BE2C (cell line): Measurements from ENCODE around the gene OSBPL3.

Experiments
- DNase-seq: peaks from one replicate; pipeline ENCODE4 v3.0.0-alpha.2; 2020
- H3K27me3 ChIP-seq: fragments of 250-450 bp; sonication (Bioruptor Pico); 2 replicates; pipeline ENCODE4 v1.5.1; 2020; ENCODE audit warnings: mild to moderate bottlenecking
- H3K36me3 ChIP-seq: fragments of 250-450 bp; sonication (Bioruptor Pico); 2 replicates; pipeline ENCODE4 v1.5.1; 2020; ENCODE audit warnings: mild to moderate bottlenecking
- H3K4me1 ChIP-seq: fragments of 250-450 bp; sonication (Bioruptor Pico); 2 replicates; pipeline ENCODE4 v1.5.1; 2020
- H3K4me3 ChIP-seq: 2 replicates; pipeline ENCODE4 v1.5.1; 2011; ENCODE audit warnings: low read depth, low read length
- H3K9me3 ChIP-seq: fragments of 250-450 bp; sonication (Bioruptor Pico); 2 replicates; pipeline ENCODE4 v1.5.1; 2020
- TF ChIP-seq, protein P1 (sequence below): IDR thresholded peaks from 2 replicates; pipeline ENCODE4 v1.5.1; 2012; ENCODE audit warnings: mild to moderate bottlenecking, low read depth, low read length

Gene OSBPL3

DNA sequence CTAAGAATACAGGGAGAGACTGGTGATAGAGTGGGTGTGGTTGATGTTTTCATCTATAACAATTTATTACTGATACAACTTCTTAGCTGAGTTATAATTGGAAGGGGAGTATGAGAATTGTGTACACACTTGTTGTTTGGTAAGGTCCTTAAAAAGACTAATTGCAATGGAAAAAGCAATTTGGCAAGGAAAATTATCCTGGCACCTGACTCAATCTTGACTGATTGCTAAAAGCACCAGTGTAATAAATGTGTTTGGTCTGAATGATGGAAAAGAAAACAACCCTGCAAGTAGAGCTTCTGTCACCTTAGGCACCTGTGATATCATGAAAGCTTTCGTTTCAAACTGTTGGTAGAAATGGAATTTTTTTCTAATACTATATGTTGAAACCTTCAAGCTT, 216.0 kb downstream of the OSBPL3 start:
- no peaks in the 10 kb centered on the region for H3K36me3 ChIP-seq
- TF ChIP-seq, protein P1, sequence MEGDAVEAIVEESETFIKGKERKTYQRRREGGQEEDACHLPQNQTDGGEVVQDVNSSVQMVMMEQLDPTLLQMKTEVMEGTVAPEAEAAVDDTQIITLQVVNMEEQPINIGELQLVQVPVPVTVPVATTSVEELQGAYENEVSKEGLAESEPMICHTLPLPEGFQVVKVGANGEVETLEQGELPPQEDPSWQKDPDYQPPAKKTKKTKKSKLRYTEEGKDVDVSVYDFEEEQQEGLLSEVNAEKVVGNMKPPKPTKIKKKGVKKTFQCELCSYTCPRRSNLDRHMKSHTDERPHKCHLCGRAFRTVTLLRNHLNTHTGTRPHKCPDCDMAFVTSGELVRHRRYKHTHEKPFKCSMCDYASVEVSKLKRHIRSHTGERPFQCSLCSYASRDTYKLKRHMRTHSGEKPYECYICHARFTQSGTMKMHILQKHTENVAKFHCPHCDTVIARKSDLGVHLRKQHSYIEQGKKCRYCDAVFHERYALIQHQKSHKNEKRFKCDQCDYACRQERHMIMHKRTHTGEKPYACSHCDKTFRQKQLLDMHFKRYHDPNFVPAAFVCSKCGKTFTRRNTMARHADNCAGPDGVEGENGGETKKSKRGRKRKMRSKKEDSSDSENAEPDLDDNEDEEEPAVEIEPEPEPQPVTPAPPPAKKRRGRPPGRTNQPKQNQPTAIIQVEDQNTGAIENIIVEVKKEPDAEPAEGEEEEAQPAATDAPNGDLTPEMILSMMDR = no peak
- no peaks in the 10 kb centered on the region; the same call in 1 of the 2 replicates for H3K27me3 ChIP-seq
- no peak overlapping the region for H3K4me3 ChIP-seq
- no peaks in the 10 kb centered on the region for H3K4me1 ChIP-seq
- H3K9me3 ChIP-seq = no peaks in the 10 kb centered on the region
- DNase-seq = no peak

DNA sequence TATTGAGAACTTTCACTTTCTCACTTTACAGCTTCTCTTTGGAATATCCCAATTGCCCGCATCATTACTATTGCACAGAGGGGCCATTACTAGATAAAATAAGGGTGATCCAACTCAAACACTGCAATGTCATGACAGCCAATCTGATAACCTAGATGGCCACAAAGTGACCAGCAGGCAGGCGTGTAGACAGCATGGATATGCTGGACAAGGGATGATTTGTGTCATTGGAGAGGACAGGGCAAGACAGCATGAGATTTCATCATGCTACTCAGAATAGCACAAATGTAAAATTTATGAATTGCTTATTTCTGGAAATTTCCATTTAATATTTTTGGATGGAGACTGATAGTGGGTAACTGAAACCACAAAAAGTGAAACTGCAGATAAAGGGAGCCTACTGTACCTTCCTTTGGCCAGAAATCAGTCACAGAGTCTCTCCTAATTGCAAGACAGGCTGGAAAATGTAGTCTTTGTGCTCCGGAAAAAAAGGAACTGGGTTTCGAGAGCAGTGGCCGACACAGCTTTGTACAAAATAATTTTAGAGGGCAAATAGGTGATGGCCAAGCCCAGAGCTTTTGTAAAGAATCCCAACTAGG, 216.6 kb downstream of the OSBPL3 start:
- no peaks in the 10 kb centered on the region for H3K4me1 ChIP-seq
- no peak overlapping the region for H3K4me3 ChIP-seq
- TF ChIP-seq, protein P1 = no peak
- no peaks in the 10 kb centered on the region for H3K9me3 ChIP-seq
- H3K36me3 ChIP-seq = no peaks in the 10 kb centered on the region
- no peak for DNase-seq
- H3K27me3 ChIP-seq = no peaks in the 10 kb centered on the region

DNA sequence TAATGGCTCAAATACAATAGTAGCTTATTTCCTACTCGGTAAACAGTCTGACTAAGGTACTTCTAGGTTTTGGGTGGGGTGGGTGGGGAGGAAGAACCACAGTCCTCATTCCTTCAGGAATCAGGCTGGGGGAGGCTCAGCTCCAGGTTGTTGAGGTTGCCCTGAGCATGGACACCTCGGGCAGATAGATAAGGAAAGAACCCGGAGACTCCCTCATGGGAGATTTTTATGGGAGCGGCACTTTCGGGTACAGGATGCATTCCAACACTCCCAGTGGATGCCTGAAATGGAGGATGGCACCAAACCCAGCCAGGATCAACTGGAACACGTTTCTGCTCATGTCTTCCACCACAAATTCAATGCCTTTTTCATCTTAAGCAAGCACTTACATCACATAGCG, 217.2 kb downstream of the OSBPL3 start:
- H3K9me3 ChIP-seq = no peaks in the 10 kb centered on the region
- H3K4me3 ChIP-seq = no peak overlapping the region
- no peak for DNase-seq
- peaks cover 1% of the 10 kb centered on the region for H3K27me3 ChIP-seq
- H3K36me3 ChIP-seq = no peaks in the 10 kb centered on the region
- TF ChIP-seq, protein P1 = no peak
- H3K4me1 ChIP-seq = no peaks in the 10 kb centered on the region

DNA sequence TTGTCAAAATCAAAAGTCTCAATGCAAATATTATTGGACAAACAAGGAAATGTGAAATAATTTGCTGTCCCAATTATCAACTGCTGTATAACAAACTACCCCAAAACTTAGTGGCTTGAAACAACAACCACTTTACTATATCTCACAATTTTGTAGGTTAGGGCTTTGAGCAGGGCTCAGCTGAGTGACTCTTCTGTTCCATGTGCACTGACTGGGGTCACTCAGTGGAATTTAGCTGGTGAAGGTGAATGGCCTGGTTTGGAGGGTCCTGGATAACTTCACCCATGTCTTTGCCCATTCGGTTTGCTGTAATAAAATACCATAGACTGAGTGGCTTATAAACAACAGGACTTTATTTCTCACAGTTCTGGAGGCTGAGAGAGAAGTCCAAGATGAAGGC, 219.0 kb downstream of the OSBPL3 start:
- Histone ChIP-seq H3K4me1 (peaks cover 4% of the 10 kb centered on the region; the same call in 1 of the 2 replicates), H3K4me3 (no peak overlapping the region), H3K36me3 (no peaks in the 10 kb centered on the region), H3K9me3 (no peaks in the 10 kb centered on the region), H3K27me3 (peaks cover 10% of the 10 kb centered on the region)
- no peak for DNase-seq
- TF ChIP-seq, protein P1 = no peak

DNA sequence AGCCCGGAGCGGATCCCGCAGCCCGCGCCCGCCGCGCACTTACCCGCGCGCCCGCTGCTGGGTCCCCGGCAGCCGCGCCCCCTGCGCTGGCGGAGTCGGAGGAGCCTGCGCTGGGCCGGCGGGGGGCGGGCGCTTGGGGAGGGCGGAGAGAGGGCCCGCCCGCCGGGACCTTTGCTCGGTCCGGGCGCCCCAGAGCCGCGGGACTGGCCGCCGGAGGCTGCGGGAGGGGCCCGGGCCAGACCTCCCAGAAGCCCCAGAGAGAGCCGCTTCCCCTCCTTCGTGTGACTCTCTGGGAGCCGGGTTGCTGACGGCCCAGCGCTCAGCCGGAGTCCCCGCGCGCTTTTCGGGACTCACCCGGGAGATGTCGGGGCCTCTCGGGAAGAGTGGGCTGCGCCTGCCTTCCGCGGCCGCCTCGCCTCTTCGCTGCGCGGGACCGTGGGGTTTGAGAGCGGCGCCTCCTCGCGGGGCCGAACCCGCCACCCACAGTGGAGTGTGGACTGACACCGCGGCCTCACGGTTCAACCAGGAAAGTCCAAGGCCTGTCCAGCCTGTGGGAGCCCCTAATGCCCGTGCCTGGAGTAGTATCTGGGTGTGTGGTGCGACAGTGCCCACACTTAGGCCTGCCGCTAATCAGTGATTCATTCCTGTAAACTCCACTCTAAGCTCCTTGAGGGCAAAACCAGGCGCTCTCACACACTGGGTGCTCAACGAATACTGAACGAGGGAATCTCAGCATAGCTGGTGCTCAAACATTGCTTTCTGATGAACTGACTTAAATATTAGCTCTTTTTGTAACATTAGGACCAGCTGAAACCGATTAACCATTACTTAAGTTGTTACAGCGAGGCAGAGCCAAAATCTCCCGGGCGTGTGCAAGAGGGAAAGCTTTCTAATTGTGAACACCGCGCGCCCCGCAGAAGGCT, 222.4 kb downstream of the OSBPL3 start, which contains the start of gene GSDME:
Gene GSDME, minus strand, starts transcription at position 112 of the 923 bp plus-strand sequence. CDS start 7,690 bp downstream, outside the sequence.
- Histone ChIP-seq H3K36me3 (no peaks in the 10 kb centered on the region), H3K9me3 (no peaks in the 10 kb centered on the region), H3K27me3 (peaks cover 10% of the 10 kb centered on the region), H3K4me3 (peak within 1 kb of the TSS; percentile 65), H3K4me1 (peaks cover 4% of the 10 kb centered on the region; the same call in 1 of the 2 replicates)
- TF ChIP-seq, protein P1 = no peak
- peak; percentile 54 for DNase-seq
